Astrocyte of the spinal cord (primary cell): Measurements from ENCODE around the gene C3orf18.

Experiments
- DNase-seq: peaks from one replicate; pipeline ENCODE4 v3.0.0; 2011; ENCODE audit warnings: low read depth, low spot score
- H3K4me3 ChIP-seq: 2 replicates; pipeline ENCODE4 v1.5.1; 2011; ENCODE audit warnings: low read depth, mild to moderate bottlenecking, low read length, moderate library complexity
- in situ Hi-C: cut with HindIII; loops from 2 replicates; pipeline ENCODE4 v1.10.0; 2017; ENCODE audit warnings: low sequenced_read_pairs
- TF ChIP-seq, protein P1 (sequence below): IDR thresholded peaks from 2 replicates; pipeline ENCODE4 v1.5.1; 2012; ENCODE audit warnings: low read depth, mild to moderate bottlenecking, low read length, inconsistent platforms

Gene C3orf18

DNA sequence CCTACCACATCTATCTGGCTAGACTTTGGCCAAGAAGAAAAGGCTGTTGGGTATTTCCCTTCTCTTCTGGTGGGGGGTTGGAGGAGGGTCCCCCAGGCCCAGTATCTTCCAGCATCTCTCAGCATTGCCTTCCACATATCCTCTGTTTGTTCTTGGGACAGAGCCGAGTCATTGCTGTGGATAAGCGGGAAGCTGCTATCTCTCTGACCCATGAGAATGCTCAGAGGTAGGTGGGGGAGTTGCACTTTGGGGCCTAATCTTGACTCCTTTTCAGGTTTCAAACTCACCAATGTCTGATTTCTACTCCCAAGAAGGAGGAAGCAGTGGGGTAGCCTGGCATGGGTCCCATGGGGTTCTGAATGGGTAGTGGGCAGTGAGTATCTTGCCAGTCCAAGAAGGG lies 9.8 kb upstream of the C3orf18 start:
- in situ Hi-C loops, result no loop called here
- no peak for DNase-seq
- TF ChIP-seq, protein P1, sequence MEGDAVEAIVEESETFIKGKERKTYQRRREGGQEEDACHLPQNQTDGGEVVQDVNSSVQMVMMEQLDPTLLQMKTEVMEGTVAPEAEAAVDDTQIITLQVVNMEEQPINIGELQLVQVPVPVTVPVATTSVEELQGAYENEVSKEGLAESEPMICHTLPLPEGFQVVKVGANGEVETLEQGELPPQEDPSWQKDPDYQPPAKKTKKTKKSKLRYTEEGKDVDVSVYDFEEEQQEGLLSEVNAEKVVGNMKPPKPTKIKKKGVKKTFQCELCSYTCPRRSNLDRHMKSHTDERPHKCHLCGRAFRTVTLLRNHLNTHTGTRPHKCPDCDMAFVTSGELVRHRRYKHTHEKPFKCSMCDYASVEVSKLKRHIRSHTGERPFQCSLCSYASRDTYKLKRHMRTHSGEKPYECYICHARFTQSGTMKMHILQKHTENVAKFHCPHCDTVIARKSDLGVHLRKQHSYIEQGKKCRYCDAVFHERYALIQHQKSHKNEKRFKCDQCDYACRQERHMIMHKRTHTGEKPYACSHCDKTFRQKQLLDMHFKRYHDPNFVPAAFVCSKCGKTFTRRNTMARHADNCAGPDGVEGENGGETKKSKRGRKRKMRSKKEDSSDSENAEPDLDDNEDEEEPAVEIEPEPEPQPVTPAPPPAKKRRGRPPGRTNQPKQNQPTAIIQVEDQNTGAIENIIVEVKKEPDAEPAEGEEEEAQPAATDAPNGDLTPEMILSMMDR, result no peak
- no peak overlapping the region for H3K4me3 ChIP-seq

DNA sequence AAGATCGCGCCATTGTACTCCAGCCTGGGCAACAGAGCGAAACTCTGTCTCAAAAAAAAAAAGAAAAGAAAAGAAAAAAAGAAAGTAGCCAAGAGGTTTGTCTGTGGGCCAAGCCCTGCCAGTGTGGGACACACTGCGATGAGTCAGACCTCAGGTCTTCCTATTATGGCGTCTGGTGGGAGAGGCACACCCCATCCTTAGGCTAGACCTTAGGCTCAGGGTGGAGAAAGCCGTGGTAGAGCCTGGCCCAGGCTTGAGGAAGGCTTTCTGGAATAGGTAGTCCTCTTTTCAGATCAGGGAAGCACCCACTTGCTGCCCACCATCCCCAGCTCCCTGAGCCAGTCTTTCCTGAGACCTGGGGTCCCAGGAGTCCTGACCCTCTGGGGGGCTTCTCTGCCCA lies 7.8 kb upstream of the C3orf18 start:
- TF ChIP-seq, protein P1, result no peak
- DNase-seq, result no peak
- H3K4me3 ChIP-seq, result no peak overlapping the region
- in situ Hi-C loops, result no loop called here

DNA sequence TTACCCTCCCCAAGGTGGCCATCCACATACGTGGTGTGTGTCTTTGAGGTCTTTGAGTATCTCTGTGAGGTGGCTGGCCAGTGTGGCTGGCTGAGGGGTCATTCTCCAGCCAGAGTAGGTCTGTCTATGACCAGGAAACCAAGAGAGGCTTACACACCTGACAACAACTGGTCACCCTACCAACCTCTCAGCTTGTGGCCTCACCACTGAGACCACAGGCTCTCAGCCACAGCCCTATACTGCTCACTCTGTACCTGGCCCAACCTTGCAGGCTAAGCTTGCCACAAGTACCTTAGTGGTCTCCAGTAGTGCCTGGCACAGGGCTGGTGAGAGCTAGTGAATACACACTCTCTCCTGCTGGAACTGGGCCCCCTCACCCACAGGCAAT lies 6.9 kb upstream of the C3orf18 start:
- H3K4me3 ChIP-seq, result no peak overlapping the region
- no peak for DNase-seq
- in situ Hi-C loops, result no loop called here
- TF ChIP-seq, protein P1, result no peak

DNA sequence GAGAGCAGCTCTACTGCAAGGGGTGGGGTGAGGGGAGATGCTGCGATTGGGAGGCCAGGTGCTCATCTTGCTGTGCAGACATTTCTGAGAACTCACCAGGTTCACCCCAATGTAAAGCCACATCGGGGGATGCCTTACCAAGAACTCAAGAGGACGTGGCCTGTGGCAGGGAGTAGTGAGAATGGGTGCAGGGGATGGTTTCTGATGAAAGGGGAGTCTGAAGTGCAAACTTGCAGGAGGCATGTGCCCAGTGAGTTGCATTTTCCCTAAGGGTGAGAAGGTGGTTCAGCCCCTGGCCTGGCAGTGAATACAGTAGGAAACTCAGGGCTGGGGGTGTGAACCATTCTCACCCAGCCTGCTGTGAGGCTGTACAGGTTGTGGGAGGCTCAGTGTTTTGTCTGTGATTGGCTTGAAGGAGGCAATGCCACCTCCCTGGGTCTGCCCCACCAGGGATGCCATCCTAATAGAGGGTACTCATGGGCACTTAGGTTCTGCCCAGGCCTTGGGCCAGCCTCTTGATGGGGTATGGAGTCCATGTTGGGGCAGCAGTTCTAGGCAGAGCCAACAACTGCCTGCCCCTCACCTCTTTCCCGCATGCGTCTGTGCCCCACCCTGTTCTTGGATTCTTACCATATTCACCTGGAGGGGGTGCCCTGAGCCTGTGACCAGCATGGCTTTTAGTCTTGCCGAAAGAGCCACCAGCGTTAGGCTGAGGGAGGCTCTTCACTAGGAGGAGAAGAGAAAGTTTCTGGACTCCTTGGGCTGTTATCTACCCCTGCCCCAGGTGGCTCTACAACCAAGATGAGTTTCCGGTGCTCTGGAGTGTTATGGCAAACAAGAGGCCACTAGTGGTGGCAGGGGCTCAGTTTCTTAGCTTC lies 6.3 kb upstream of the C3orf18 start:
- TF ChIP-seq, protein P1, result no peak
- in situ Hi-C loops, result no loop called here
- DNase-seq, result no peak
- no peak overlapping the region for H3K4me3 ChIP-seq

DNA sequence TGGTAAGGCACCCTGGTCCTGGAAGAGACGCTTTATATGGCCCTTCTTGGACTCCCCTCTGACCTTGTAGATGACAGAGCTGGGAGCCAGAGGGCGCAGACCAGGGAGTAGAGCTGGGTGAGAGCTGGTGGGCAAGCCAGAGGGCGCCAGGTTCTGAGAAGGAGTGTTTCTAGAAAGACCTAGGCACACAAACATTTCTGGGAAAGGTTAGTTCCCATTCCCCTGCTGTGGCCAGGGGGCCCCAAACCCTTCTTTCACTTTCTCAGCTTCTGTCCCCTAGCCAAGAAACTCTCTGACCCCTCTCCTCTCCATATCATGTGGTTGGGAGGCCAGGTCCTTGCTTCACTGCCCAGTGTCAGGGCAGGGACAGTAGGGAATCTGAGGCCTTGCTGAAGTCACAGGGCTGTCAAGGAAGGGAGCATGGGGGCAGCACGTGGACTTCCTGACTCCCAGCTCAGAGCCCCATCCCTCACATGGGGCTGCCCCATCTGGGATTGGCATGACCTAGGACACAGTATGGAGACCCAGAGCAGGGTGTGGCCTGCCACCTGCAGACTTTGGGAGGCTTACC lies 5.3 kb upstream of the C3orf18 start:
- DNase-seq, result no peak
- TF ChIP-seq, protein P1, result no peak
- in situ Hi-C loops, result no loop called here
- no peak overlapping the region for H3K4me3 ChIP-seq

DNA sequence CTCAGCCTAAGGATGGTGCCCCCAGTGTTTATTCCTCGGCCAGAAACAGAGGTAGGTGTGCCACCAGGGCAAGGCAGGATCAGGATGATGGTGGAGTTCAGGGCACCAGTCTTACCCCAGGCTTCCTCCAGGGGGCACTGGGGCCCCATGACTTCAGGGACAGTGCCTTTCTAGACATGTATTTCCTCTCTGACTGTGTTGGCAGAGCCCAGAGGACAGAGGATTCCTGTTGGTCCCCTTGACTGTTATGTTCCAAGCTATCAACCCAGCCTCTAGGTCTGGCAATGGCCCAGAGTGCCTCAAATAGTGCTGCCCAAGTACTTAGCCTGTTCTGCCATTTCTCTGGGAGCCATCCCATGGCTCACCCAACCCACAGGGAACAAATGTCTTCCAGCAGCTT lies 4.6 kb upstream of the C3orf18 start:
- no peak overlapping the region for H3K4me3 ChIP-seq
- DNase-seq, result peak; percentile 61
- in situ Hi-C loops, result no loop called here
- TF ChIP-seq, protein P1, result peak; percentile 92
